Neutrophil (primary cell): ENCODE measurements around the gene ZNF324B.

Experiments used
- H3K27ac ChIP-seq: fragments of 200-600 bp; sonication (generic); 2 replicates; pipeline ENCODE4 v1.5.1; 2016; ENCODE audit warnings: mild to moderate bottlenecking, moderate library complexity
- H3K27me3 ChIP-seq: fragments of 200-600 bp; sonication (generic); 2 replicates; pipeline ENCODE4 v1.6.0; 2016; ENCODE audit warnings: mild to moderate bottlenecking
- H3K36me3 ChIP-seq: fragments of 200-600 bp; sonication (generic); 2 replicates; pipeline ENCODE4 v1.5.1; 2017
- H3K4me1 ChIP-seq, 2 experiments: fragments of 200-600 bp in 1 of 2; sonication (generic) in 1 of 2; 1 replicate in 1 of 2; 2 replicates in 1 of 2; pipeline versions ENCODE4 v1.5.1 to v1.6.1; 2013 to 2016; ENCODE audit warnings: low read depth in 1 of 2, low read length in 1 of 2, mild to moderate bottlenecking in 1 of 2, moderate library complexity in 1 of 2; ENCODE audit not compliant: control insufficient read depth in 1 of 2, insufficient read depth in 1 of 2
- H3K4me3 ChIP-seq, 2 experiments: fragments of 200-600 bp in 1 of 2; sonication (generic) in 1 of 2; 1 replicate in 1 of 2; 2 replicates in 1 of 2; pipeline ENCODE4 v1.5.1; 2013 to 2016; ENCODE audit warnings: low read depth in 1 of 2, low read length in 1 of 2, mild to moderate bottlenecking in 1 of 2, moderate library complexity in 1 of 2
- H3K9me3 ChIP-seq: fragments of 200-600 bp; sonication (generic); 2 replicates; pipeline ENCODE4 v1.5.1; 2016
- TF ChIP-seq, protein P1 (sequence below): fragments of 200-600 bp; sonication (generic); IDR thresholded peaks from 2 replicates; pipeline ENCODE4 v1.5.1; 2016; ENCODE audit warnings: antibody characterized with exemption

Gene ZNF324B

DNA sequence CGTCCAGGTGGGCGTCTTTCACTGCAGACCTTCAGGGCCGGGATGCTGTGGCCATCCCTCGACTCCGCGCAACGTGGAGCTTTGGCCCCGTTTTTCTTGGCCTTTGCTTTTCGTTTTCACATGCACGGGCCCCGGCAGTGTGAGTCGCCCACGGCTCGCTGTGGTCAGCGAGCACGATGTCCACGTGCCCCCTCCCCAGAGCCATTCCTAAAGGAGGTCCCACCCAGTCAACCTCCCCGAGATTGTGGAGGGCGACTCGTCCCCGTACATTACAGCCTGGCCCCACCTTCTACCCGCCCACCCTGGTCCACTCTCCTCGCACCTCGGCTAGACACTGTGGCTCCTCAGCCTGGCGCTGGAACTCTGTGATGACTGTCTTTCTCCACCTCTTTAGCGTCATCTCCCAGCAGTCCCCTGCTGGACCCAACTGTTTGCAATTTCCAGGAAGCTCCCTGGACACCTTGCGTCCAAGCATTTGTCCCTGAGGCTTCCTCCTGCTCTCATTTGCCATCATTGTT, 25.1 kb downstream of the ZNF324B start:
- Histone ChIP-seq H3K27ac (peak overlapping the region; percentile 79), H3K36me3 (peaks cover 45% of the 10 kb centered on the region), H3K4me1 (peaks cover 14 to 15% of the 10 kb centered on the region in 2 experiments), H3K27me3 (no peaks in the 10 kb centered on the region), H3K9me3 (no peaks in the 10 kb centered on the region), H3K4me3 (peak overlapping the region; percentile 70 to 85)
- TF ChIP-seq, protein P1, sequence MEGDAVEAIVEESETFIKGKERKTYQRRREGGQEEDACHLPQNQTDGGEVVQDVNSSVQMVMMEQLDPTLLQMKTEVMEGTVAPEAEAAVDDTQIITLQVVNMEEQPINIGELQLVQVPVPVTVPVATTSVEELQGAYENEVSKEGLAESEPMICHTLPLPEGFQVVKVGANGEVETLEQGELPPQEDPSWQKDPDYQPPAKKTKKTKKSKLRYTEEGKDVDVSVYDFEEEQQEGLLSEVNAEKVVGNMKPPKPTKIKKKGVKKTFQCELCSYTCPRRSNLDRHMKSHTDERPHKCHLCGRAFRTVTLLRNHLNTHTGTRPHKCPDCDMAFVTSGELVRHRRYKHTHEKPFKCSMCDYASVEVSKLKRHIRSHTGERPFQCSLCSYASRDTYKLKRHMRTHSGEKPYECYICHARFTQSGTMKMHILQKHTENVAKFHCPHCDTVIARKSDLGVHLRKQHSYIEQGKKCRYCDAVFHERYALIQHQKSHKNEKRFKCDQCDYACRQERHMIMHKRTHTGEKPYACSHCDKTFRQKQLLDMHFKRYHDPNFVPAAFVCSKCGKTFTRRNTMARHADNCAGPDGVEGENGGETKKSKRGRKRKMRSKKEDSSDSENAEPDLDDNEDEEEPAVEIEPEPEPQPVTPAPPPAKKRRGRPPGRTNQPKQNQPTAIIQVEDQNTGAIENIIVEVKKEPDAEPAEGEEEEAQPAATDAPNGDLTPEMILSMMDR: no peak

DNA sequence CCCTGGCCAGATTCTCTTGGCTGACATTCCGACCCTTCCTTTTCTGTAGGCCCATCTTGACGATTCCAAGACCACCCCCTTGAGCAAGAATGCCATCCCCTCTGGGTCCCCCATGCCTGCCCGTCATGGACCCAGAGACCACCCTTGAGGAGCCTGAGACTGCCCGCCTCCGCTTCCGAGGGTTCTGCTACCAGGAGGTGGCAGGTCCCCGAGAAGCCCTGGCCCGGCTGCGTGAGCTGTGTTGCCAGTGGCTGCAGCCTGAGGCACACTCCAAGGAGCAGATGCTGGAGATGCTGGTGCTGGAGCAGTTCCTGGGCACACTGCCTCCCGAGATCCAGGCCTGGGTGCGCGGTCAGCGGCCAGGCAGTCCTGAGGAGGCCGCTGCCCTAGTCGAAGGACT, 25.7 kb downstream of the ZNF324B start:
- TF ChIP-seq, protein P1: no peak
- Histone ChIP-seq H3K4me1 (peaks cover 14 to 15% of the 10 kb centered on the region in 2 experiments), H3K9me3 (no peaks in the 10 kb centered on the region), H3K4me3 (peak overlapping the region in 1 of 2 experiments; percentile 70), H3K27me3 (no peaks in the 10 kb centered on the region), H3K36me3 (peaks cover 39% of the 10 kb centered on the region), H3K27ac (no peak overlapping the region)

DNA sequence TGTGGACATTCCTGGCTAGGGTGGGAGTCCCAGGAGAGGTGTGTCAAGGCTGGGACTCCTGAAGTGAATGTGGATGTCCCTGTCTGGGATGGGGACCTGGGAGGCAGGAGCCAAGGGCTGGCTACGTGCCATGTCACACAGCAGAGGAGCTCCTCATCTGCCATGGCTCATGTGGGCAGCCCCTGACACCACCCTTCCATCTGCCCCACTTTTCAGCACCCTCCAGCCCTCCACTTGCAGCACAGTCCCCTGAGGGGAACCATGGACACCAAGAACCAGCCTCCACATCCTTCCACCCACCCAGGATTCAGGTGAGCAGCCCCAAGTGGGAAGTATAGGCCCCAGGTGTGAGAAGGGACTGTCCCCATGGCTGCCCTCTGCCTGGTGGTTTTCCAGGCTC, 26.4 kb downstream of the ZNF324B start:
- Histone ChIP-seq H3K9me3 (no peaks in the 10 kb centered on the region), H3K27me3 (no peaks in the 10 kb centered on the region), H3K4me1 (peaks cover 14 to 15% of the 10 kb centered on the region in 2 experiments), H3K4me3 (no peak overlapping the region), H3K36me3 (peaks cover 31% of the 10 kb centered on the region), H3K27ac (no peak overlapping the region)
- TF ChIP-seq, protein P1: no peak

DNA sequence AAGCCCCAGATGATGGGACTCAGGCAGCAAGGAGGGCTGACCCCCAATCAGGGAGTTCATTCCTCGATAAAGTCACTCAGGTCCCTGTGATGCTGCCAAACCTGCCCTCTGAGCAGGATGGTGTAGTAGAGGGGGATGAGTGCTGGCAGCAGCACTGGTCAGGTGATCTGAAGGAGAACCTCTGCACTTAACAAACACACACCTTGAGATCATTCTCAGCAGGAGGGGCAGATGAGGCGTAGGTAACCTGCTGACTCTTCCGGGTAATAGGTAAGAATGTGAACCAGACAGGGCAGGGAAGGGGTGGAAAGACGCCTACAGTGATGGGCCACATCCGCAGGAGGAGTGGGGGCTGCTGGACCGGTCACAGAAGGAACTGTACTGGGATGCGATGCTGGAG, 27.9 kb downstream of the ZNF324B start:
- Histone ChIP-seq H3K9me3 (no peaks in the 10 kb centered on the region), H3K4me3 (no peak overlapping the region), H3K36me3 (peaks cover 24% of the 10 kb centered on the region), H3K27ac (no peak overlapping the region), H3K4me1 (peaks cover 14 to 15% of the 10 kb centered on the region in 2 experiments), H3K27me3 (no peaks in the 10 kb centered on the region)
- TF ChIP-seq, protein P1: no peak

DNA sequence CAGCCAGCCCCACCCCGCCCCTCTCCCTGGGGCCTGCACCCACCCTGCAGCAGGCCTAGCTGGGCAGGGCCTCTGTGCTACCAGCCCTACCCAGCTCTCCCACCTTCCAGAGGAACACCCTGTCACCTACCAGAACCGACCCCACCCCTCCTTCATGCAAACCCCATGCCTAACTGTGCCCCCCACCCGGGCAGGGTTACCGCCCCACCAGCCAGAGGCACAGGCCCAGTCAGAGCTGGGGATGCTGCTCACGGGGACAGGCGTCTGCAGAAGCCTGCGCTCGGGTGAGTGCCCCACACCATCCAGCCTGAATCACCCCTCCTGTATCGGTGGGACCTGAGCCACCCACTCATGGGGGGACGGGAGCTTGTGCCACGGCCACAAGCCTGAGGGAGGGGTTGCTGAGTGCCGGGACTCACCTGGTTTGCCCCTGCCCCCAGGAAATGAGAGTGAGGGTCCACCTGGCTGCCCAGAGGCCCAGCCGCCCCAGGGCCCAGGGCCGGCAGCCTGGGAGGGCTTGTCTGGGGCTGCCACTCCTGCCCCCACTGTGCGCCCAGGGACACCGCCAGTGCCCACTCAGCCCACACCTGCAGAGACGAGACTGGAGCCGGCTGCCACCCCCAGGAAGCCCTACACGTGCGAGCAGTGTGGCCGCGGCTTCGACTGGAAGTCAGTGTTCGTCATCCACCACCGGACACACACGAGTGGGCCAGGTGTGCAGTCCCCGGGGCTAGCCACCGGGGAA, 28.5 kb downstream of the ZNF324B start:
- no peak overlapping the region for H3K4me3 ChIP-seq
- no peaks in the 10 kb centered on the region for H3K27me3 ChIP-seq
- no peaks in the 10 kb centered on the region for H3K9me3 ChIP-seq
- peaks cover 24% of the 10 kb centered on the region for H3K36me3 ChIP-seq
- TF ChIP-seq, protein P1: no peak
- peaks cover 14 to 15% of the 10 kb centered on the region in 2 experiments for H3K4me1 ChIP-seq
- H3K27ac ChIP-seq: no peak overlapping the region
